ENCODE measurements around the gene F5.

Gene F5

DNA sequence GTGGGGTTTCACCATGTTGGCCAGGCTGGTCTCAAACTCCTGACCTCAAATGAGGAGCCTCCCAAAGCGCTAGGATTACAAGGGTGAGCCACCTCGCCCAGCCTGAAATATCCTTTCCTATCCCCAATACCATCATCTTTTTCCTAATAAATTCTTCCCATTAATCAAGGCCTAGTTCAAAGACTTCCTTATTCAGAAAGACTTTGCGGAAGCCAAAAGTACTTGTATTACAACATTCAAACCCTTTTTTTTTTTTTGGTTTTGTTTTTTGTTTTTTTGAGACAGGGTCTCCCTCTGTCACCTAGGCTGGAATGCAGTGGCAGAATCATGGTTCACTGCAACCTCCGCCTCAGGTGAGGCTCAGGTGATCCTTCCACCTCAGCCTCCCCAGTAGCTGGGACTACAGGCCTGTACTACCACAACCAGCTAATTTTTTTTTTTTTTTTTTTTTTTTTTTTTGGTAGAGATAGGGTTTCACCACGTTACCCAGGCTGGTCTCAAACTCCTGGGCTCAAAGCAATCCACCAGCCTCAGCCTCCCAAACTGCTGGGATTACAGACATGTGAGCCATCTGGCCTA, 108.1 kb downstream of the F5 start:
- no peak for DNase-seq (ENCODE audit: low read depth)

DNA sequence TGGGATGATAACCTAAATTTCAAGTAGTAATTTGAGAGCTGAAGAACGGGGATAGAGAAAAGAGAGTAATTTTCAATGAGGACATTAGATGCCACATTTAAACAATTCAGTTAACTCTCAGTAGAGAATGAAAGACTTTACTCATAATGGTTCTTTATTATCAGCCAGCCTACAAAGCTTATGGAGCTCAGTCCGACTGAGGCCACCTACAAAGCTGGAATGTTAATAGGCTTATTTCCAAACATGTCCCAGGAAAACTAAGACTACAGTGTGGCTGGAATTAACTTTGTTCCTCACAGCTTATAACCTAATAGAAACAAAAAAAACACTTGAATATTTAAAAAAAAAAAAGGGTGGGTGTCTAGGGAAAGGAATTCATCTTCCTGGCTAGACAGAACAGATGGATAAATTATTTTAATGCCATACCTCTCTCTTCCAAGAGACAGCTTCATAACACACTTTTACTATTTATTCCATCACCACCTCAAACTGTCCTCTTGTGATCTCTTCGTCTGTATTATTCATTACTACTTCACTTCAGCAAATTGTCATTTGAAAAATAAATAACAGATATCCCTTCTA, 110.4 kb downstream of the F5 start:
- no peak for DNase-seq (ENCODE audit: low read depth)

DNA sequence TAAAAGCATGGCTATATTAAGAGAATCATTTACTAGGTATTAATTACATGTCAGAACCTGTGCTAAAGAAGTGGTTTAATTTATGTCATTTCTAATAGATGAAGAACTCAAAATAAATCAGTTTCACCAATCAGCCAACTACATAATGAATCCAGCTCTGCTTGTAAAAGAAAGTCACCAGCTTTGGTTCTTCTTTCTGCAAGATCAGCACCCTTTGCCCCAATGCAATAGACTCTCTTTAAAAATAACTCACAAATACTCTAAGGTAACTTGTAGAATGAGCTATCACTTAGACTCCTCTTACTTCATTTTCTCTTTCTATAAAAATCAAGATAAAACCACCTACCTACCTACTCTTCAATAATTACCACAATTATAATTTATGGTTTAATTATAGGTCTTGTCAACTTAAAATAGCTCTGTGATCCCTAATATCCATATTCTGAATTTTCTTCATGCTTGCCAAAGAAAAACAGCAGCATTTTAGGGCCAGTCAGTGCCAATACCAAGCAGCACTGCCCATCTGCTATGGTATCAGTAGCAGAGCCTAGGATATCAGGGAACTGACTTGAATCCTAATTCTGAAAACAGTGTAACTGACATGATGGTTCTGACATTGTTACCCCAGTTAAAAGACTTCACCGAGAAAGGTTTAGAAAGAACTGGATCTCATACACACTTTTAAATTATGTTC, 111.8 kb downstream of the F5 start:
- no peak for DNase-seq (ENCODE audit: low read depth)

DNA sequence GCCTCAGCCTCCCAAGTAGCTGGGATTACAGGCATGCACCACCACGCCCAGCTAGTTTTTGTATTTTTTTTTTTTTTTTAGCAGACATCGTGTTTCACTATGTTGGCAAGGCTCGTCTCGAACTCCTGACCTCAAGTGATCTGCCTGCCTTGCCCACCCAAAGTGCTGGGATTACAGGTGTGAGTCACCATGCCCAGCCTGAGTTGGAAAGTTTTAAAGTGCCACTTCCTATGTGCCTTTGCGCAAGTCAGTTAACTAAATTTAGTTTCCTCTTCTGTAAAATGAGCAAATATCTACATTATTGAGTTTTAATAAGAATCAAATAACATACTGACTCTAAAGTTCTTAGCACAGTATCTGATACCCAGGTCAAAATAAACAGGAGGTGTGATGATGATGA, 112.9 kb downstream of the F5 start:
- no peak for DNase-seq (ENCODE audit: low read depth)

DNA sequence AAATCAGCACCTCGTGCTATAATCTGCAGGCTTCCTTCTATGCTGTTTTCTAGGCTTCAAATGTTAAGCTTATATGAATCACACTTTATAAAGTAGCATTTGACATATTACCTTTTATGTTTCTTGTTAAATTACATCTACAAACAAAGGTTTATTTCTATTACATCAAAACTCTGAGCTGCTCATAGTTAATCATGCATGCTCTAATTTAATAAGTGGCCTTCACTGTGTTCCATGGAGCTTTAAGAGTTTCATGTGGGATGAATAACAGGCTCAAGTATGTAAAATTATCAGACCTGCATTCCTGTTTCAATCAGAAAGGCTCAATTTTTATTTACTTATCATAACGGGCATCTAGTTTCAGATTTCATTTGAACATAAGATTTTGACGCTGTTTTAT, 113.5 kb downstream of the F5 start:
- DNase-seq (ENCODE audit: low read depth): no peak

DNA sequence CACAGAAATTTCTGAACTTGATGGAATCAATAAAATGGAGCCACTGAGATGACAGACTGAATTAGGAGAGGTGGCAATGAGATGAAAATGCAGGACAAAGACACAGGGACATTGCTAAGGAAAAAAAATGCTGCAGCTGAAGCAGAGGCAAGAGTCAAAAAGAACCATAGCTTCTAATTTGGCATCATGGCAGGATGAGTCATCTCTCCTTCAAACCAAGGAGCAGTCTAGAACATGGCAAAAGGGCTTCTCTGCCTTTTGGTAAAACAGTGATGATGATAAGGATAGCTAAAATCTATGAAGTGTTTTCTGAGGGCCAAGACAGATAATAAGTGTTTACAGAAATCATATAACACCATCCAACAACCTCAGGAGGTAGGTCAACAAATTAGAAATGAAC, 117.3 kb downstream of the F5 start:
- no peak for DNase-seq (ENCODE audit: low read depth)

DNA sequence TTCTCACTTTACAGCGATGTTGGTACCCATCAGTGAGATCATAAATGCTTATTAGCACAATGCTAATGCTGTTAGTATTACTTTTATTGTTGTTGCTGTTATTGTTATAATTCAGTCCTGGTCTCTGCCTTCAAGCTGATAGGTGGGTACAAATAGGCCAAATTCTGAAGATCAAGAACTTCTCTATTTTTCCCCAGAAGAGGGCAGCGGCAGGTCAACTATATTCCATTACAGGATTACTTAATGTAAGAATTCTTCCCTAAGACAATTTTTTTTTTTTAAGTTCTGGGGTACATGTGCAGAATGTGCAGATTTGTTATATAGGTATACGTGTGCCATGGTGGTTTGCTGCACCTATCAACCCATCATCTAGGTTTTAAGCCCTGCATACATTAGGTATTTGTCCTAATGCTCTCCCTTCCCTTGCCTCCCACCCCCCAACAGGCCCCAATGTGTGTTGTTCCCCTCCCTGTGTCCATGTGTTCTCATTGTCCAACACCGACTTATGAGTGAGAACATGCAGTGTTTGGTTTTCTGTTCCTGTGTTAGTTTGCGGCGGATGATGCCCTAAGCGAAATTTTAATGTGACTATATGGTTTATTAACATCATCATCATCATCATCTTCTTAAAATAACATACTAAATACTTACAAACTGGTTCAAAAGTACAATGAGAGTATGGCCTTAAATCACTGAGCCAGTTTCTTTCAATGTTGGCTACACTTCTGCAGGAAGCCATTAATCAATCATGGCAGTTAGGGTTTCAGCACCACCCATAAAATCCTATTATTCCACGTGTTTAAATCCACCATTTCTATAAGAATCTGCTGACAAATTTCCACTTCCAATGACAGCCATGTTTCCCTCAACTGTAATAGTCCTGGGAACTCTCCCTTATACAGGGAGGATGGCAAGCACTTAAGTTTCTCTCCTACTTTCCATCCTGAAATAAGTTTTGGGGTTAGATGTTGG, 119.7 kb downstream of the F5 start:
- peak; percentile 15 for DNase-seq (ENCODE audit: low read depth)

DNA sequence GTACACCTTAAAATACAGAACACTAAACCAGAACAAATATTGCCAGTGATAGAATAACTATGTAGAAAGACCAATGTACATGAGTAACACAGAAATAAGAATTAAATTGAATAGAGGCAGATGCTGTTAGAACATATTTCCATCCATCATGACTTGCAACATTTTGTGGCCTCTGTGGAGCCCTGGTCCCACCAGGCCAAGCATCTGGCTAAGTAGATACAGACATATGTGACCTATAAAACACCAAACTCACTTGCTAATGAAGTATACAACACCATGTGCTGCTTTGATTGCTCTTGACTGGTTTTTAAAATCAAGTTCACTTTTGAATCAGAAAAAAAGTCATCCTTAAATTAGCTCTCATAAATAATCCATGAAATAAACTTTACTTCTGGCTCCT, 121.0 kb downstream of the F5 start:
- no peak for DNase-seq (ENCODE audit: low read depth)

Data from stimulated activated CD4-positive, alpha-beta T cell treated with anti-CD3 and anti-CD28 coated beads, Interleukin-2, amount 100 ng/mL, for 4 hours (primary cell).